PC-9 (cell line): ENCODE measurements around the gene SRSF4. TPM values are rescaled to one million over a fixed set of nuclear protein-coding genes. Genes with fewer than 3 reads are reported as not detected.
A peak's percentile ranks its signal among the peaks of the same experiment; 100 is the strongest.

Experiments used
- BruUV-seq: library from RNA; stranded (reverse); fragments of 400-500 nt; replicated peaks from 2 replicates; lab custom pipeline; 2021; lab: Mats Ljungman, UMichigan
- CTCF ChIA-PET: fragments of 300-600 bp; sonication (Branson Sonifier 250); formaldehyde crosslinking; loops from one replicate; lab custom pipeline; 2022; ENCODE audit warnings: antibody characterized with exemption; lab: Charles Lee
- POLR2A ChIA-PET: fragments of 300-600 bp; sonication (Branson Sonifier 250); formaldehyde crosslinking; loops from one replicate; lab custom pipeline; 2022; ENCODE audit warnings: antibody characterized with exemption; ENCODE audit not compliant: unreplicated experiment; lab: Charles Lee
- DNase-seq, 2 experiments: peaks; one replicate each; pipeline versions ENCODE4 v3.0.0 to v3.0.0-alpha.2; 2015 to 2022; ENCODE audit warnings: mixed read lengths in 1 of 2
- H2AFZ ChIP-seq: fragments of 200-600 bp; sonication (generic); 2 replicates; pipeline ENCODE4 v1.8.1; 2017; ENCODE audit warnings: antibody characterized with exemption
- H3F3A ChIP-seq: fragments of 200-600 bp; sonication (generic); 2 replicates; pipeline ENCODE4 v1.8.1; 2017; ENCODE audit warnings: antibody characterized with exemption, mild to moderate bottlenecking, low read depth; ENCODE audit not compliant: insufficient read depth
- H3K27ac ChIP-seq: fragments of 200-600 bp; sonication (generic); 2 replicates; pipeline ENCODE4 v1.6.1; 2016; ENCODE audit warnings: mixed run types
- H3K27me3 ChIP-seq: fragments of 200-600 bp; sonication (generic); 2 replicates; pipeline ENCODE4 v1.6.1; 2016; ENCODE audit warnings: low read depth, mixed run types; ENCODE audit not compliant: insufficient read depth
- H3K36me3 ChIP-seq: fragments of 200-600 bp; sonication (generic); 2 replicates; pipeline ENCODE4 v1.6.1; 2016; ENCODE audit warnings: low read depth, mixed run types
- H3K4me1 ChIP-seq: fragments of 200-600 bp; sonication (generic); replicated peaks from 2 replicates; pipeline ENCODE4 v1.6.1; 2016; ENCODE audit warnings: mixed run types; ENCODE audit not compliant: insufficient read depth
- H3K4me2 ChIP-seq: fragments of 200-600 bp; sonication (generic); 2 replicates; pipeline ENCODE4 v1.6.1; 2017; ENCODE audit warnings: mixed run types
- H3K4me3 ChIP-seq: fragments of 200-600 bp; sonication (generic); 2 replicates; pipeline ENCODE4 v1.6.1; 2016; ENCODE audit warnings: mixed run types
- H3K79me2 ChIP-seq: fragments of 200-600 bp; sonication (generic); 2 replicates; pipeline ENCODE4 v1.6.1; 2017; ENCODE audit warnings: low read depth, mixed run types
- H3K9me2 ChIP-seq: fragments of 200-600 bp; sonication (generic); 2 replicates; pipeline ENCODE4 v1.8.1; 2017; ENCODE audit warnings: mild to moderate bottlenecking; ENCODE audit not compliant: insufficient read depth
- H3K9me3 ChIP-seq: fragments of 200-600 bp; sonication (generic); 2 replicates; pipeline ENCODE4 v1.8.1; 2016; ENCODE audit warnings: low read depth; ENCODE audit not compliant: insufficient read depth
- H4K20me1 ChIP-seq: fragments of 200-600 bp; sonication (generic); 2 replicates; pipeline ENCODE4 v1.8.1; 2017; ENCODE audit not compliant: insufficient read depth
- EZH2 ChIP-seq: fragments of 200-600 bp; sonication (generic); IDR thresholded peaks from 2 replicates; pipeline ENCODE4 v1.8.0; 2017; ENCODE audit warnings: antibody characterized with exemption, low read depth
- intact Hi-C: fragments of 100-400 bp; cut with micrococcal nuclease; formaldehyde crosslinking; loops from one replicate; pipeline ENCODE4 v1.10.0; 2022; ENCODE audit not compliant: unreplicated experiment
- total RNA-seq: library from RNA; stranded (reverse); gene quantifications from 2 replicates; pipeline ENCODE4 v1.2.3, GENCODE V29; 2021
- TF ChIP-seq, protein P1 (sequence below): fragments of 200-600 bp; sonication (generic); conservative IDR thresholded peaks from 2 replicates; pipeline ENCODE4 v1.6.1; 2017; ENCODE audit warnings: mixed run types, antibody characterized with exemption, mild to moderate bottlenecking, moderate library complexity

The SRSF4 gene
- total RNA-seq, 1 experiment from 2014 or later: 87.6 TPM

DNA sequence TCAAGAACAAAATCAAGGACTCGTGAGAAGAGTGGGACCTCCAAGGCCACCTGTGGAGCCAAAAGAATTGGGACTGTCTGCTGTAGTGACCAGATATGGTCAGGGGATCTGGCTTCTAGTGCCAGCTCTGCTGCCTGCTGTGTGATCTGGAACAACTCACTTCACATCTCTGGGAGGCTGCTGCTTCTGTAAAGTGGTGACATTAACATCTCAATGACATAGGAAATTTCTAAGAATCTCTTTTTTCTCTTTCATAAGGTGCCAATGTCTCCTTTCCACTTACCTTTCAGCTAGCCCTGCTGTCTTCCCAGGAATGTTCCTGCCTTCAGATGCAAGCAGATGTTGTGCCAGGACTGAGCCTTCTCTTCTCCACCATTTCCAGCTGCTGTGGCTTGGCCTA, 5.0 kb upstream of the SRSF4 start:
- Histone ChIP-seq H2AFZ (no peak overlapping the region), H4K20me1 (no peaks in the 10 kb centered on the region), H3K79me2 (no peaks in the 10 kb centered on the region), H3F3A (0 out of 2 replicates have a peak, but pooled peaks cover 14% of the 10 kb centered on the region), H3K4me2 (0 out of 2 replicates have a peak overlapping the region, but pooled peaks have one; percentile 26), H3K9me3 (no peaks in the 10 kb centered on the region), H3K27me3 (no peaks in the 10 kb centered on the region), H3K27ac (peak overlapping the region; percentile 61), H3K4me1 (peaks cover 21% of the 10 kb centered on the region), H3K36me3 (no peaks in the 10 kb centered on the region), H3K4me3 (no peak overlapping the region), H3K9me2 (no peaks in the 10 kb centered on the region)
- no peak for TF ChIP-seq EZH2
- TF ChIP-seq, protein P1, sequence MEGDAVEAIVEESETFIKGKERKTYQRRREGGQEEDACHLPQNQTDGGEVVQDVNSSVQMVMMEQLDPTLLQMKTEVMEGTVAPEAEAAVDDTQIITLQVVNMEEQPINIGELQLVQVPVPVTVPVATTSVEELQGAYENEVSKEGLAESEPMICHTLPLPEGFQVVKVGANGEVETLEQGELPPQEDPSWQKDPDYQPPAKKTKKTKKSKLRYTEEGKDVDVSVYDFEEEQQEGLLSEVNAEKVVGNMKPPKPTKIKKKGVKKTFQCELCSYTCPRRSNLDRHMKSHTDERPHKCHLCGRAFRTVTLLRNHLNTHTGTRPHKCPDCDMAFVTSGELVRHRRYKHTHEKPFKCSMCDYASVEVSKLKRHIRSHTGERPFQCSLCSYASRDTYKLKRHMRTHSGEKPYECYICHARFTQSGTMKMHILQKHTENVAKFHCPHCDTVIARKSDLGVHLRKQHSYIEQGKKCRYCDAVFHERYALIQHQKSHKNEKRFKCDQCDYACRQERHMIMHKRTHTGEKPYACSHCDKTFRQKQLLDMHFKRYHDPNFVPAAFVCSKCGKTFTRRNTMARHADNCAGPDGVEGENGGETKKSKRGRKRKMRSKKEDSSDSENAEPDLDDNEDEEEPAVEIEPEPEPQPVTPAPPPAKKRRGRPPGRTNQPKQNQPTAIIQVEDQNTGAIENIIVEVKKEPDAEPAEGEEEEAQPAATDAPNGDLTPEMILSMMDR: no peak
- intact Hi-C loops: no loop called here
- POLR2A ChIA-PET: no interaction called here
- no TSS peak for BruUV-seq
- DNase-seq: no peak
- CTCF ChIA-PET: no interaction called here

DNA sequence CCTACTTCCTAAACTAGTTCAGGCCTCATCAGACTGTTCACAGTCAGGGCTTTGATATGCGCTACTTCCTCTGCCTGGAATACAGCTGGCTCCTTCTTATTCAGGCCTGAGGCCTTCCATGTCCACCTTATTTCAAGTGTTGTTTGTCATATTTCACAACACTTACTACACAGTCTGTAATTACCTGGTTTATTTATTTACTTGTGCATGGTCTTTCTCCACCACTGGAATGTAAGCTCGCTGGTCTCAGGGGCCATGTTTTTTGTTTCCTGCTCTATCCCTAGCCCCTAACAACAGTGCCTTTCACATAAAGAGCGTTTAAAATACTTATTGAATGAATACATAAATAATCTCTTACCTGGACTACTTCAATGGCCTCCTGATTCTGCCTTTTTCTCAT, 4.6 kb upstream of the SRSF4 start:
- peak overlapping the region; percentile 61 for H3K27ac ChIP-seq
- no peak overlapping the region for H2AFZ ChIP-seq
- no peaks in the 10 kb centered on the region for H3K27me3 ChIP-seq
- 0 out of 2 replicates have a peak, but pooled peaks cover 14% of the 10 kb centered on the region for H3F3A ChIP-seq
- no peaks in the 10 kb centered on the region for H3K9me3 ChIP-seq
- 0 out of 2 replicates have a peak overlapping the region, but pooled peaks have one; percentile 26 for H3K4me2 ChIP-seq
- peaks cover 21% of the 10 kb centered on the region for H3K4me1 ChIP-seq
- H3K79me2 ChIP-seq: peaks cover 4% of the 10 kb centered on the region
- ChIA-PET POLR2A (no interaction called here), CTCF (no interaction called here)
- H4K20me1 ChIP-seq: no peaks in the 10 kb centered on the region
- intact Hi-C loops: no loop called here
- no peaks in the 10 kb centered on the region for H3K36me3 ChIP-seq
- H3K4me3 ChIP-seq: no peak overlapping the region
- DNase-seq: peak in 1 of 2 experiments; percentile 88
- TF ChIP-seq, protein P1: no peak
- TF ChIP-seq EZH2: no peak
- H3K9me2 ChIP-seq: no peaks in the 10 kb centered on the region
- no TSS peak for BruUV-seq

DNA sequence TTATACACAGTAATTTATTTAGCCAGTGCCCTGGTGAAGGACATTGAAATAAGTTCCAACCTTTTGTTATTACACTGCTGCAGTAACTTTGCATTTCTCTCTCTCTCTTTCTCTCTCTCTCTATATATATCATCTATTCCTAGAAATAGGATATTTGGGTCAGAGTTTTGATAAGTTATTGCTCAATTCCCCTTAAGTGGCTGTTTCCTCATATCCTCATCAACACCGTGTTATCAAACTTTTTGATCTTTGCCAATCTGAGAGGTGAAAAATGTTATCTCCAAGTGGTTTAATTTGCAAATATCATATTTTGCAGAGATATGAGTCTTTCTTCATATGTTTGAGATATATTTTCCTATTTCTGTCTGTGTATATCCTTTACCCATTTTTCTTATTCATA, 1.6 kb upstream of the SRSF4 start:
- BruUV-seq: no TSS peak
- Histone ChIP-seq H3F3A (peaks cover 24% of the 10 kb centered on the region; the same call in 1 of the 2 replicates), H3K9me2 (no peaks in the 10 kb centered on the region), H3K9me3 (no peaks in the 10 kb centered on the region), H3K27me3 (no peaks in the 10 kb centered on the region), H3K27ac (no peak overlapping the region), H3K36me3 (peaks cover 5% of the 10 kb centered on the region; the same call in 1 of the 2 replicates), H3K4me3 (no peak overlapping the region), H3K79me2 (peaks cover 33% of the 10 kb centered on the region), H3K4me2 (no peak overlapping the region), H2AFZ (no peak overlapping the region), H4K20me1 (peaks cover 27% of the 10 kb centered on the region), H3K4me1 (peaks cover 38% of the 10 kb centered on the region)
- DNase-seq: no peak
- intact Hi-C loops: no loop called here
- TF ChIP-seq, protein P1: no peak
- TF ChIP-seq EZH2: no peak
- POLR2A ChIA-PET: no interaction called here
- CTCF ChIA-PET: no interaction called here
